Neural crest cell (in vitro differentiated cells): ENCODE results near the gene TSSK3. TPM values are rescaled to one million over a fixed set of nuclear protein-coding genes. Genes with fewer than 3 reads are reported as not detected.

Source experiments
- DNase-seq: peaks from one replicate; pipeline ENCODE4 v3.0.0; 2021; ENCODE audit warnings: low read depth, mixed read lengths, low spot score
- H3K27ac Mint-ChIP-seq: one replicate; pipeline ENCODE4 v1.8.0; 2021; ENCODE audit warnings: mild to moderate bottlenecking, mixed read lengths; ENCODE audit not compliant: unreplicated experiment
- H3K27me3 Mint-ChIP-seq: 2 replicates; pipeline ENCODE4 v1.8.0; 2021; ENCODE audit warnings: low read depth, mild to moderate bottlenecking, mixed read lengths
- H3K36me3 Mint-ChIP-seq: 2 replicates; pipeline ENCODE4 v1.8.0; 2021; ENCODE audit warnings: low read depth, mild to moderate bottlenecking, mixed read lengths
- H3K4me1 Mint-ChIP-seq: 2 replicates; pipeline ENCODE4 v1.8.0; 2021; ENCODE audit warnings: mixed read lengths
- H3K4me3 Mint-ChIP-seq: one replicate; pipeline ENCODE4 v1.8.0; 2021; ENCODE audit warnings: mild to moderate bottlenecking, mixed read lengths
- H3K9me3 Mint-ChIP-seq: 2 replicates; pipeline ENCODE4 v1.8.0; 2021; ENCODE audit warnings: mixed read lengths
- CTCF ChIP-seq: fragments of 200-600 bp; sonication (generic); conservative IDR thresholded peaks from 2 replicates; pipeline ENCODE4 v1.5.0; 2021; ENCODE audit warnings: antibody characterized with exemption, mild to moderate bottlenecking
- total RNA-seq: library from RNA; stranded (reverse); gene quantifications from 2 replicates; pipeline ENCODE4 v1.2.1, GENCODE V29; 2021

TSSK3 gene
- total RNA-seq, 1 donor from 2014 or later: 2.2 TPM

GRCh38 chr1:32336963-32337675 is 25.2 kb upstream of the TSSK3 start:
- no peak for DNase-seq
- Mint-ChIP-seq H3K27ac (no peak overlapping the region), H3K27me3 (peaks cover 21% of the 10 kb centered on the region), H3K4me1 (peaks cover 70% of the 10 kb centered on the region), H3K36me3 (peaks cover 22% of the 10 kb centered on the region), H3K9me3 (no peaks in the 10 kb centered on the region), H3K4me3 (peak overlapping the region; percentile 88)
- no peak for TF ChIP-seq CTCF

GRCh38 chr1:32337855-32338636 is 24.3 kb upstream of the TSSK3 start:
- TF ChIP-seq CTCF: no peak
- Mint-ChIP-seq H3K4me3 (peak overlapping the region; percentile 81), H3K9me3 (no peaks in the 10 kb centered on the region), H3K27ac (peak overlapping the region; percentile 98), H3K27me3 (peaks cover 16% of the 10 kb centered on the region), H3K36me3 (peaks cover 15% of the 10 kb centered on the region), H3K4me1 (peaks cover 63% of the 10 kb centered on the region)
- peak; percentile 53 for DNase-seq

GRCh38 chr1:32338637-32339145 is 23.6 kb upstream of the TSSK3 start:
- H3K9me3 Mint-ChIP-seq: no peaks in the 10 kb centered on the region
- peaks cover 11% of the 10 kb centered on the region for H3K36me3 Mint-ChIP-seq
- peaks cover 11% of the 10 kb centered on the region for H3K27me3 Mint-ChIP-seq
- H3K4me3 Mint-ChIP-seq: peak overlapping the region; percentile 81
- DNase-seq: no peak
- peak overlapping the region; percentile 98 for H3K27ac Mint-ChIP-seq
- TF ChIP-seq CTCF: no peak
- peaks cover 56% of the 10 kb centered on the region for H3K4me1 Mint-ChIP-seq

- Mint-ChIP-seq H3K27me3 (peaks cover 6% of the 10 kb centered on the region), H3K4me1 (peaks cover 49% of the 10 kb centered on the region), H3K4me3 (peak overlapping the region; percentile 14), H3K36me3 (peaks cover 4% of the 10 kb centered on the region), H3K27ac (peak overlapping the region; percentile 35), H3K9me3 (no peaks in the 10 kb centered on the region)
- TF ChIP-seq CTCF: no peak
- DNase-seq: no peak
These were observed 22.9 kb upstream of the TSSK3 start for GRCh38 chr1:32339363-32339978.

GRCh38 chr1:32341186-32341757 is 21.1 kb upstream of the TSSK3 start:
- no peak overlapping the region for H3K4me3 Mint-ChIP-seq
- no peaks in the 10 kb centered on the region for H3K36me3 Mint-ChIP-seq
- peaks cover 45% of the 10 kb centered on the region for H3K4me1 Mint-ChIP-seq
- no peaks in the 10 kb centered on the region for H3K9me3 Mint-ChIP-seq
- peaks cover 2% of the 10 kb centered on the region for H3K27me3 Mint-ChIP-seq
- no peak for TF ChIP-seq CTCF
- peak overlapping the region; percentile 71 for H3K27ac Mint-ChIP-seq
- no peak for DNase-seq
